Bone marrow (tissue), 2 donors: ENCODE results near the gene COX6A2.
"Not testable (repeated sequence)": the region's sequence is repeated elsewhere in the genome, so short reads cannot be mapped to it uniquely, and the experiment has no call there.

Experiments
- DNase-seq, 2 donors: peaks; one replicate each; lab custom pipeline; 2025; lab: John Stamatoyannopoulos, UW

The COX6A2 gene

GRCh38 chr16:31461921-31462804, 34.0 kb upstream of the COX6A2 start:
- no peak for DNase-seq

DNA sequence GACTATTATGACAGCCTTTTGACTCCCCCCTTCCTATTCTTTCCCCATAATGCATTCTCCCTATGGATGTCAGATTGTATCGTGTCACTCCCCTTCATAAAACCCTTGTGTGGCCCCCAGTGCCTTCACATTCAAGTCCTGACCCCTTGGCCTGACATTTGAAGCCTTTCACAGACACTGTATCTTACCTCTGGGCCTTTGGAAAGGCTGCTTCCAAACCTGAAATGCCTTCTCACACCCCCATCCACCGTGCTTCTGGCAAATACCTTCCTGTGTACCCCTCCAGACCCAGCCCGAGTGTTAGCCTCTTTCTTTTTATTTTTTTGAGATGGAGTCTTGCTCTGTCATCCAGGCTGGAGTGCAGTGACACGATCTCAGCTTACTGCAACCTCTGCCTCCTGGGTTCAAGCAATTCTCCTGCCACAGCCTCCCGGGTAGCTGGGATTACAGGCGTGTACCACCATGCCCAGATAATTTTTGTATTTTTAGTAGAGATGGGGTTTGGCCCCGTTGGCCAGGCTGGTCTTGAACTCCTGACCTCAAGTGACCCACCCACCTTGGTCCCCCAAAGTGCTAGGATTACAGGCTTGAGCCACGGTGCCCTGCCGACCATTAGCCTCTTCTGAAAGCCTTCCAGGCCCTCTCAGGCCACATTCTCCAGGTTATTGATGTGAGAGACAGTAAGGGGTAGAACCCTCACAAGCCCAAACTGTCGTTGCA, 33.2 kb upstream of the COX6A2 start:
- DNase-seq: no peak

DNA sequence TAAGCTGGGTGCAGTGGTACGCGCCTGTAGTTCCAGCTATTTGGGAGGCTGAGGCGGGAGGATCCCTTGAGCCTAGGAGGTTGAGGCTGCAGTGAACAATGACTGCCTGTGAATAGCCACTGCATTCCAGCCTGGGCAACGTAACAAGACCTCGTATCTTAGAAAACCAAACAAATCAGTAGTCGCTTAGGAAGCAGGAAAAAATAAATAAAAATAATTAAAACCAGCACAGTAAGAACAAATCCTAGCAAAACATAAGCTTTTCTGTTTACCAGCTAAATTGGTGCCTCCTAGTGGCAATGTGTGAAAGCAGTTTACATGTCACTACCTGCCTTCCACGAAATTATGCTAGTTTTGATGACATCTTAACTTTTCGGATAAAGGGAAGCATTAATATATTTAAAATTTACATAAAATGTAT, 32.4 kb upstream of the COX6A2 start:
- peak in 1 of 2 donors; percentile 31 for DNase-seq

DNA sequence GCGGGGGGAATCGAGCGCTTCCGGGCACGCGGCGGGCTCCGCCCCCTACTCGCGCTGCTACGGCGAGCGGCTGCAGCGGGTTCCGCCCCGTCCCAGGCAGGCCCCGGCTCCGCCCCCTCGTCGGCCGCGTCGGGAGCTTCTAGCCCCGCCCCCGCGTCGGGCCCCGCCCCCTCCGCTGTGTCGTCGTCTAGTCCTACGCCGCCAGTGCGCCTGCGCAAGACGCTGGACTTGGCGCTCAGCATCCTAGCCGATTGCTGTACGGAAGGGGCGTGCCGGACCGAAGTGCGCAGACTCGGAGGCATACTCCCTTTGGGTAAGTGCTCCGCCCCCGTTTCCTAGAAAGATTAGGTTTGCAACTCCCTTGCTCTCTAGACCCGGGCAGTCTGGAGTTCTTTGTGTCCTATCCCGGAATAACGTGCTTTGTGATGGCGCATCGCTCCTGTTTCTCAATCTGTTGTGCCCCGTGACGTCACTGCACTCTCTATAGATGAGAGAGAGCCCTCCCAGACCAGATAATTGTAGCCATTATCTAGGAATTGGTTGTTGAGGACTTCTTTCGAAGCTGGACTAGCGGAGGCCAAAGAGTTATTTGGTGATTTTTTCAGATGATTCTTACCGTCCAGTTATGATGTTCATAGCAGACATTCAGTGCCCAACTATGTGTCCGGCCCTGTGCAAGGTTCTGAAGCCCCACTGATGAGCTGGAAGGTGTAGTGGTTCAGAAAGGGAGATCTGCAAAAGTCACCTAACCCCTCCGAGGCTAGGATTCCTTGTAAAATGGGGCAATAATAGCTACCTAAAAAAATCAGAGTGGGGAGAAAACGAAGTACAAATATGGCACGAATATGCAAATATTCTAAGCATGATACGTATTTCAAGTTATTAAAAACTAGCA, 31.8 kb upstream of the COX6A2 start:
- DNase-seq: peak; percentile 97 to 100

DNA sequence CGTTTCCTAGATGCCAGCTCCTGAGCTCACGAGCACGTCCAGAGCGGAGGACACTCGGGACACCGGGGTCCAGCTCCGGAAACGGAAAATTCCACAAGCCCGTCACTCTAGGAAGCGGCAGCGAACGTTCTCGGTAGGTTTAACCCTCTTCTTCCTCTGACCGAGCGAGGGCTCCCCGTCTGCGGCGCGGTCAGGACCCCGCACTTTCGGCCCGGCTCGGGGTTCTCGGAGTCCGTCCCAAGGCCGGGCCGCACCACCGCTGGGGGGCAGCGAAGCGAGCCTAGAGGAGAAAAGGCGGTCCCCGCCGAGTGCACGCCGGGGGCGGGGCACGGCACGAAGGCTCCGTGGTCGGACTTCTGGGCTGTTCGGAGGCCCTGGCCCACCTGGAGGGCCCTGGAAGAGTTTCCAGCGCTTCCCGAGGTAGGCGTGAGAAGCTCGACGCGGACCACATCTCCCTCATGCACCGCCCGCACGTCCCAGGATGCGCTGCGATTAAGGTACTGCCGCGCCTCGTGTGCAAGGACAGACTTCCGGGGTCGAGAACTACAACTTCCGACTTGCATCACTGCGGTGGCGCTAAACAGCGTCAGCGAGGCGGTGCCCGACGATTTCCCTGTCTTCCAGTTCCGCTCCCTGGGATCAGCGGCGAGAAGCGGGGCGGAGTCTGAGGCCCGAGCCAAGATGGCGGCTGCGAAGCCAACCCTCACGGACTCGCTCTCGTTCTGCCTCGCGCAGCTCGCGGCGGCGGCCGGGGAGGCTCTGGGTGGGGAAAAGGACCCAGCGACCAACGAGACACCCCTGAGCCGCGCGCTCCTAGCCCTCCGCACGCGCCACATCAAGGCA, 30.9 kb upstream of the COX6A2 start, which contains the start of gene ARMC5:
ARMC5 (plus strand) TSS at position 658 of the 843 bp plus-strand sequence; CDS start at position 682, 24 bp downstream.
- peak; percentile 93 to 100 for DNase-seq

DNA sequence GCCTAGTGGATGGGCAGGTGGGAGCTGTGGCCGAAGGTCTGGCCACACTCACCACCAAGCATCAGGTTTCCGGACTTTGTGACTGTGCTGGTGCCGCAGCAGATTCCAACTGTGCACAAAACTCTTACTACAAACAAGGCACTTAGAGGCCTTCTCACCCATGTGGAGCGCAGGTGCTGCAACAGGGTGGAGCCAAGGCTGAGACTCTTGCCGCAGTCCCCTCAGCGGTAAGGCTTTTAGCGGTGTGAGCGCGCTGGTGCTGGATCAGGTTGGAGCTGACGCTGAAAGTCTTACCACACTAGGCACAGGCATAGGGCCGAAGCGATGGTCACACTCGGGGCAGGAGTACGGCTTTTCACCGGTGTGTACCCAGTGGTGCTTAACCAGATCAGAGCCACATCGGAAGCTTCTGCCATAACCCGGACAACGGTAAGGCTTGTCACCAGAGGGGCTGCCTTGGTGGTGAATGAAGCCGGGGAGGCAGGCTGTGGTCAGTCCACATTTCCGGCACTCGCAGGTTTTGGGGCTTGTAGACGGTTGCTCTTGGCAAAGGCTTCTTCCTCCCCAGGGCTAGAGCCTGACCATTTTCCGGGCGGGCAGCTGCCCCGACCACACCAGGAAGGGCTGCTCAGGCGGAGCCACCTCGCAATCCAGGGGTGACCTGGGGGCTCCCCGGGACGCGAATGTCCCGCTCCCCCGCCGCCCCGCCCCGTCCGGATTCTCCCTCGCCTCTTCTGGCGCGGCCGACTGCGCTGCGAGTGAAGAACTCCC, 30.1 kb upstream of the COX6A2 start:
- DNase-seq: peak; percentile 21 to 58

- DNase-seq: no peak
Observed at GRCh38 chr16:31456988-31457360, 28.8 kb upstream of the COX6A2 start.

DNA sequence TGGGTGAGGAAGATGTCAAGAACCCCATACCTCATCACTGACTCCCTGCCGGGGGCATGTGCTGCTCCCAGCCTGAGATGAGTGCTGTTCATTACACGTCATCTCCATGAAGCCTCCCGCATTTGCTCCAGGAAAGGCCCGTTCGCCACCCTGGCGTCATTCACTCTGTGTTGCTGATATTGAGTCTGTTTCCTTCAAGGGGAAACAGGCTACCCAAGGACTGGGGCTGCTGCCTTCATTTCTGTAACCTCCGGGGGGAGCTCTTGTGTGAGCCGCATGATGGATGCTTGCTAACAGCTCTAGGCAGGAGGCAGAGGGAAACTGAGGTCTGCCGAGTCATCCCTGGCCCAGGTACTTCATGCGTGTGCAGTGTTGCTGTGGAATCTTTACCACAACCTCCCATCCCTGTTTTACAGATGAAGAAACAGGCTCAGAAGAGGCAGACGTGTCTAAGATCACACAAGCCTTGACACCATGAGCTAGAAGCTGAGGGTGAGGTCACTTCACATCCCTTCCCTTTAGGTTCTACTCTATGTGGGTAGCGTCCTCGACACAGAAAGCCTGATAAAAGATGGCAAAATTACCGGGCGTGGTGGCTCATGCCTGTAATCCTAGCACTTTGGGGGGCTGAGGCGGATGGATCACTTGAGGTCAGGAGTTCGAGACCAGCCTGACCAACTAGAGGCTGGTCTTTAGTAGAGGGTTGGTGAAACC, 27.6 kb upstream of the COX6A2 start:
- no peak for DNase-seq

GRCh38 chr16:31453255-31454204, 25.4 kb upstream of the COX6A2 start:
- peak in 1 of 2 donors; percentile 65 for DNase-seq

DNA sequence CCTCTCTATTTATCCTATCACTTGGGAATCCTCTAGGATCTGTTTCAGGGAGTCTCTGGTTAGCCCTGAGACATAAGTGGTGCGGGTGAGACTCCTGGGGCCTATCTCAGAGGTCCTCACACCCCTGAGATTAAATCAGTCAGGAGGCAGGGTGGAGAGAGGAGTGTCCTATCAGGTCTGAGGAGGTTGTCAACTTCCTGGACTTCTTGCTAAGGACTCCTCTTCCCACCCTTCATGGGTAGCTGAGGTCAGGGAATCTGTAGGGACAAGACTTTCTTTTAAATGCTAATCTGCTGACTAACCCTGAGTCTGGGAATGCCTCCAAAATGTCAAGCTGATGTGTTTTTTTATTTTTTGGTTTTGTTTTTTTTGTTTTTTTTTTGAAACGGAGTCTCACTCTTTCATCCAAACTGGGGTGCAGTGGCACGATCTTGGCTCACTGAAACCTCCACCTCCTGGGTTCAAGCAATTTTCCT, 24.5 kb upstream of the COX6A2 start:
- DNase-seq: no peak

GRCh38 chr16:31451681-31452351, 23.7 kb upstream of the COX6A2 start:
- no peak for DNase-seq

- no peak for DNase-seq
Observed at GRCh38 chr16:31451201-31451600, 23.0 kb upstream of the COX6A2 start.

GRCh38 chr16:31445931-31446330, 17.8 kb upstream of the COX6A2 start:
- DNase-seq: not testable (repeated sequence)

DNA sequence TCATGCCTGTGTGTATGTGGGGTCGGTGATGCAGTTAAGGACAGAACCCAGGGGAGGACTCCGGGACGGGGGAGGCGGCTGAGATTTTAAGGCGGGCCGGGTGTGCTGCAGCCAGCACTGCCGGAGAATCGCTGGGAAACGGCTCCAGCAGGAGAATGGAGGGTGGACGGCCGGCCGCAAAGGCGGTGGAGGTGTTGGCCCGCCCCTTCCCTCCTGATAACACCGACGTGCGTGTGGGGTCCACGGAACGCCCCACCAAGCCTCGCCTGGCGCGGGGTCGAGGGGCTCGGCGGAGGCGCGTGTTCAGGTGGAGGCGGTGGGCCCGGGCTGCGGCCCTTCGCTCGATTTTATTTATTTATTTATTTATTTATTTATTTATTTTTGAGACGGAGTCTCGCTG, 13.8 kb upstream of the COX6A2 start:
- DNase-seq: no peak

GRCh38 chr16:31440516-31441184, 12.5 kb upstream of the COX6A2 start:
- DNase-seq: no peak

DNA sequence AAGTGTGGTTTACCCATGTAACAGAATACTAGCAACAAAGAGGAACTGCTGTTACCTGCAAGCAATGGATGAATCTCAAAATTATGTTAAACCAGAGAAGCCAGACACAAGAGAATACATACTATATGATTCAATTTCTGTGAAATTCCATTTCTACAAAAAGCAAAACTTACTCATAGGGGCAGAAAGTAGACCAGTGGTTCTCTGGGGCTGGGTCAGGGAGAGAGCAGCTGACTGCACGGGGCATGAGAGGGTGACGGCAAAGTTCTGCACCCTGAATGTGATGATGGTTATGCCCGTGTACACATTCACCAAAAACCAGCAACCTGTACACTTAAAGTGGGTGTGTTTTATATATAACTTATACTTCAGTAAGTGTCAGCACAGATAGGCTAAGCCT, 11.4 kb upstream of the COX6A2 start:
- DNase-seq: no peak

DNA sequence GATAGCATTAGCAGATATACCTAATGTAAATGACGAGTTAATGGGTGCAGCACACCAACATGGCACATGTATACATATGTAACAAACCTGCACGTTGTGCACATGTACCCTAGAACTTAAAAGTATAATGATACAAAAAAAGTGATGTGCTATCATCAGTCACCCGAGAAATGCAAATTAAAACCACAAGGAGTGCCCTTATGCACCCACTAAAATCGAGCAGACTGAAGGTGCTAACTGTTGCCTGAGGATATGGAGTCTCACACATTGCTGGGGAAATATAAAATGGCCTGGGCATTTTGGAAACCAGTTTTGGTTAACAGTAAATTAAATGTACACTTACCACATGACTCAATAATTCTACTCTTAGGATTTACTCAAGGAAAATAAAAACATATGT, 10.9 kb upstream of the COX6A2 start:
- not testable (repeated sequence) for DNase-seq
